H1 (cell line): Measurements from ENCODE around the gene IL27RA. TPM values are rescaled to one million over a fixed set of nuclear protein-coding genes. Genes with fewer than 3 reads are reported as not detected.

ENCODE experiments used
- CTCF ChIA-PET: fragments of 300-600 bp; sonication (Branson Sonifier 250); formaldehyde crosslinking; loops from one replicate; lab custom pipeline; 2021; ENCODE audit not compliant: partially characterized antibody; lab: Charles Lee
- POLR2A ChIA-PET: fragments of 300-600 bp; sonication (Branson Sonifier 250); formaldehyde crosslinking; loops from one replicate; lab custom pipeline; 2021; ENCODE audit warnings: inconsistent platforms; ENCODE audit not compliant: partially characterized antibody; lab: Charles Lee
- DNase-seq, 2 experiments: peaks; one replicate each; pipeline versions ENCODE4 v3.0.0 to v3.0.0-alpha.2; 2010 to 2022; ENCODE audit warnings: low spot score in 2 of 2, low read depth in 1 of 2, mixed read lengths in 1 of 2
- FAIRE-seq: peaks from 2 replicates; lab custom pipeline; 2011; peaks lifted over from hg19 to GRCh38; lab: Jason Lieb, UNC
- H2AFZ ChIP-seq: 2 replicates; pipeline ENCODE4 v1.8.1; 2012; ENCODE audit warnings: low read length, inconsistent platforms
- H2AK5ac ChIP-seq: 2 replicates; pipeline ENCODE4 v1.6.1; 2013; ENCODE audit warnings: low read depth, low read length
- H2BK120ac ChIP-seq: replicated peaks from 2 replicates; pipeline ENCODE3; 2013; ENCODE audit warnings: low read depth, low read length, inconsistent platforms
- H2BK12ac ChIP-seq: 2 replicates; pipeline ENCODE4 v1.6.1; 2013; ENCODE audit warnings: low read depth, low read length
- H2BK15ac ChIP-seq: 2 replicates; pipeline ENCODE4 v1.6.1; 2013; ENCODE audit warnings: low read length
- H2BK20ac ChIP-seq: 2 replicates; pipeline ENCODE4 v1.6.1; 2013; ENCODE audit warnings: low read length
- H2BK5ac ChIP-seq: 2 replicates; pipeline ENCODE4 v1.6.1; 2013; ENCODE audit warnings: low read depth, low read length
- H3K14ac ChIP-seq: 2 replicates; pipeline ENCODE4 v1.6.1; 2013; ENCODE audit warnings: inconsistent platforms; ENCODE audit not compliant: insufficient read length
- H3K18ac ChIP-seq: 2 replicates; pipeline ENCODE4 v1.6.1; 2013; ENCODE audit warnings: low read length; ENCODE audit errors: extremely low read depth
- H3K23ac ChIP-seq: 2 replicates; pipeline ENCODE4 v1.6.1; 2013; ENCODE audit warnings: inconsistent platforms; ENCODE audit not compliant: insufficient read length
- H3K23me2 ChIP-seq: 2 replicates; pipeline ENCODE4 v1.6.1; 2013; ENCODE audit warnings: low read depth, low read length
- H3K27ac ChIP-seq: 2 replicates; pipeline ENCODE4 v1.6.1; 2011; ENCODE audit warnings: low read depth, low read length, inconsistent platforms
- H3K27me3 ChIP-seq, 4 experiments: replicated peaks in 1 of 4; 1 replicate in 1 of 4; 2 replicates in 3 of 4; pipeline versions ENCODE4 v1.6.1 to v1.8.1; 2011 to 2013; ENCODE audit warnings: low read length in 3 of 4, mild to moderate bottlenecking in 3 of 4, inconsistent platforms in 2 of 4, mixed read lengths in 2 of 4, moderate library complexity in 1 of 4; ENCODE audit not compliant: control insufficient read depth in 3 of 4, insufficient read depth in 3 of 4; ENCODE audit errors: extremely low read depth in 1 of 4
- H3K36me3 ChIP-seq, 4 experiments: 2 replicates each; pipeline versions ENCODE4 v1.6.1 to v1.8.1; 2011 to 2013; ENCODE audit warnings: mild to moderate bottlenecking in 4 of 4, low read length in 3 of 4, moderate library complexity in 2 of 4, control low read depth in 1 of 4, inconsistent platforms in 1 of 4; ENCODE audit not compliant: insufficient read depth in 4 of 4, control insufficient read depth in 2 of 4
- H3K4ac ChIP-seq: replicated peaks from 2 replicates; pipeline ENCODE3; 2013; ENCODE audit warnings: low read length, low read depth, mixed read lengths, inconsistent platforms; ENCODE audit not compliant: insufficient read length
- H3K4me1 ChIP-seq, 4 experiments: replicated peaks in 1 of 4; 1 replicate in 1 of 4; 2 replicates in 3 of 4; pipeline versions ENCODE4 v1.6.1 to v1.8.1; 2011 to 2013; ENCODE audit warnings: low read length in 3 of 4, inconsistent platforms in 2 of 4, mixed read lengths in 1 of 4; ENCODE audit not compliant: insufficient read depth in 4 of 4, control insufficient read depth in 3 of 4
- H3K4me2 ChIP-seq, 2 experiments: 2 replicates each; pipeline versions ENCODE4 v1.6.1 to v1.8.1; 2011 to 2013; ENCODE audit warnings: low read depth in 2 of 2, low read length in 2 of 2, control low read depth in 1 of 2, inconsistent platforms in 1 of 2, mild to moderate bottlenecking in 1 of 2; ENCODE audit not compliant: insufficient read depth in 1 of 2
- H3K4me3 ChIP-seq, 4 experiments: fragments of 200-600, 300-600 bp in 1 of 4; sonication (generic), shearing (Covaris generic), sonication (Bioruptor Twin) in 1 of 4; 2 replicates each; pipeline versions ENCODE4 v1.5.1 to v1.8.1; 2011 to 2016; ENCODE audit warnings: low read length in 4 of 4, low read depth in 3 of 4, control low read depth in 2 of 4, inconsistent platforms in 2 of 4, mild to moderate bottlenecking in 2 of 4, mixed read lengths in 1 of 4, moderate library complexity in 1 of 4; ENCODE audit not compliant: insufficient read depth in 2 of 4; ENCODE audit errors: extremely low read depth in 1 of 4
- H3K56ac ChIP-seq: replicated peaks from 2 replicates; pipeline ENCODE3; 2013; ENCODE audit warnings: low read depth, mild to moderate bottlenecking, mixed read lengths, low read length, inconsistent platforms; ENCODE audit not compliant: insufficient read length
- H3K79me1 ChIP-seq: 2 replicates; pipeline ENCODE4 v1.6.1; 2013; ENCODE audit warnings: low read depth, low read length, control low read depth
- H3K79me2 ChIP-seq, 2 experiments: 2 replicates each; pipeline versions ENCODE4 v1.6.1 to v1.8.1; 2012 to 2013; ENCODE audit warnings: low read length in 2 of 2, mild to moderate bottlenecking in 2 of 2, inconsistent platforms in 1 of 2; ENCODE audit not compliant: insufficient read depth in 2 of 2, control insufficient read depth in 1 of 2
- H3K9ac ChIP-seq, 4 experiments: replicated peaks in 1 of 4; 1 replicate in 1 of 4; 2 replicates in 3 of 4; pipeline versions ENCODE4 v1.6.1 to v1.8.1; 2011 to 2013; ENCODE audit warnings: low read depth in 3 of 4, low read length in 3 of 4, control low read depth in 2 of 4, mild to moderate bottlenecking in 2 of 4, moderate library complexity in 2 of 4, inconsistent platforms in 1 of 4; ENCODE audit errors: extremely low read depth in 1 of 4
- H3K9me3 ChIP-seq, 2 experiments: 2 replicates each; pipeline versions ENCODE4 v1.6.1 to v1.8.1; 2012 to 2013; ENCODE audit warnings: mild to moderate bottlenecking in 2 of 2, moderate library complexity in 2 of 2, control low read depth in 1 of 2, inconsistent platforms in 1 of 2, low read depth in 1 of 2, low read length in 1 of 2, mixed read lengths in 1 of 2; ENCODE audit not compliant: insufficient read depth in 2 of 2
- H4K20me1 ChIP-seq, 2 experiments: replicated peaks in 1 of 2; 2 replicates each; pipeline versions ENCODE3 to v1.8.1; 2011 to 2013; ENCODE audit warnings: inconsistent platforms in 2 of 2, low read length in 2 of 2, mild to moderate bottlenecking in 1 of 2; ENCODE audit not compliant: insufficient read depth in 2 of 2, control insufficient read depth in 1 of 2
- H4K5ac ChIP-seq: 2 replicates; pipeline ENCODE4 v1.6.1; 2013; ENCODE audit warnings: low read length, low read depth, mixed read lengths, inconsistent platforms; ENCODE audit not compliant: insufficient read length
- H4K8ac ChIP-seq: 2 replicates; pipeline ENCODE4 v1.8.0; 2013; ENCODE audit warnings: mild to moderate bottlenecking, moderate library complexity, low read length, inconsistent platforms; ENCODE audit not compliant: insufficient read depth; ENCODE audit errors: extremely low read depth
- H4K91ac ChIP-seq: replicated peaks from 2 replicates; pipeline ENCODE3; 2013; ENCODE audit warnings: low read length, mixed read lengths, inconsistent platforms; ENCODE audit not compliant: insufficient read length
- ATF3 ChIP-seq: IDR thresholded peaks from 2 replicates; pipeline ENCODE4 v1.6.1; 2011; ENCODE audit warnings: low read depth, mild to moderate bottlenecking, low read length; ENCODE audit not compliant: insufficient read depth
- WGBS, 2 experiments: shearing (Covaris generic) in 1 of 2; methylation state at CpG; one replicate each; pipeline versions ENCODE4 v1.1.6 to v1.1.7; 2013 to 2015; ENCODE audit warnings: low lambda C conversion rate in 2 of 2, mixed read lengths in 2 of 2, inconsistent platforms in 1 of 2, low coverage in 1 of 2, missing lambda C conversion rate in 1 of 2; ENCODE audit not compliant: insufficient replicate concordance in 2 of 2, insufficient coverage in 1 of 2, insufficient read length in 1 of 2; ENCODE audit errors: extremely low coverage in 1 of 2, missing lambda C conversion rate in 1 of 2; 5-methylcytosine and 5-hydroxymethylcytosine counted together
- polyA plus RNA-seq, 7 experiments: library from polyadenylated mRNA; depleted of rRNA in 3 of 7; stranded (reverse) in 5 of 7; unstranded in 2 of 7; fragments of >200 nt in 5 of 7; fragments of 200-250 nt in 2 of 7; gene quantifications; 1 replicate in 5 of 7; 2 replicates in 1 of 7; 4 replicates in 1 of 7; pipeline versions ENCODE4 v1.2.1 to v1.2.3, GENCODE V29; 2011 to 2013; ENCODE audit warnings: missing spikeins in 2 of 7, mixed read lengths in 2 of 7
- total RNA-seq: library from RNA; stranded (reverse); fragmentation: NEBNext Ultra II Directional; extraction: Animal tissue kit (Norgen Biotek cat#: 25700); gene quantifications from 2 replicates; pipeline ENCODE4 v1.2.1, GENCODE V29; 2021

Gene IL27RA
- total and polyA plus RNA-seq, 2 of the 8 experiments (the other 6 are each of a cell fraction or from before 2014, with no cell fraction given) = 9.9 to 14.7 TPM

DNA sequence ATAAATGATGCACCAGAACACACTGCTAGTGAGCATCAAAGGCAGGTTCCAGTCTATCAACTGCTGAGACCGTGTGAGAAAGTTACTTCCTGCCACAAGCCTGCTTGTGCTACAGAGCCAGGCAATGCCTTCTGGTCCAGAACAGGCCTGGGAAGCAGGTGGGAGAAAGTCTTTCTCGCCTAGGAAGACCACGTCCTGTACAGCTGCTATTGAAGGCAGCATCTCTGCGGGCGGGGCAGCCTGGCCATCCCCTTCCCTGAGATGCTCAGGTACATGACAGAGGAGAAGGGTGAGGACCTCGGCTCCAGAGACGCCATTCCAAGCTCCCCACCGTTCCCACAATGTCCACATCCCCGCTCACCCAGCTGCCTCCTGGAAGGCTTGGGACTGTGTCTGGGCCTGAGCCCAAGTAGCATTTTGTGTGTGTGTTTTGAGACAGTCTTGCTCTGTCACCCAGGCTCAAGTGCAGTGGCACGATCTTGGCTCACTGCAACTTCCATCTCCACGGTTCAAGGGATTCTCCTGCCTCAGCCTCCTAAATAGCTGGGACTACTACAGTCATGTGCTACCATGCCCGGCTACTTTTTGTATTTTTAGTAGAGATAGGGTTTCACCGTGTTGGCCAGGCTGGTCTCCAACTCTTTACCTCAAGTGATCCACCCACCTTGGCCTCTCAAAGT lies 28.9 kb upstream of the IL27RA start:
- ChIA-PET CTCF (interaction anchor here (0.6 to 1.4 kb wide), 4 partner anchors 10 to 55 kb away, joined by 3 to 5 read pairs (median 4); no protein-coding TSS in a partner anchor), POLR2A (interaction anchor here (1.3 to 3.6 kb wide), 6 partner anchors 10 to 121 kb away, joined by 4 to 16 read pairs (median 8); partner anchors contain the start of gene DCAF15)
- no peak overlapping the region for H4K91ac ChIP-seq
- no peak for TF ChIP-seq ATF3
- H3K36me3 ChIP-seq = peaks cover 0 to 7% (median 0%) of the 10 kb centered on the region in 4 experiments; a peak in 3 of 8 replicates
- no peak overlapping the region for H2BK20ac ChIP-seq
- H3K4me3 ChIP-seq = no peak overlapping the region
- peaks cover 6 to 12% of the 10 kb centered on the region in 2 experiments; a peak in 3 of 4 replicates for H3K9me3 ChIP-seq
- no peak overlapping the region for H3K18ac ChIP-seq
- H4K8ac ChIP-seq = no peak overlapping the region
- H2BK120ac ChIP-seq = no peak overlapping the region
- no peak overlapping the region for H3K23ac ChIP-seq
- H3K56ac ChIP-seq = no peak overlapping the region
- no peak for DNase-seq
- H3K4me2 ChIP-seq = no peak overlapping the region
- 87% methylated on average over 13 of the region's 13 CpGs; no CpG with 5 or more reads in 1 of the 2 experiments for WGBS, 2 experiments
- H3K4me1 ChIP-seq = peaks cover 0 to 4% (median under 1%) of the 10 kb centered on the region in 4 experiments; a peak in 5 of 7 replicates
- H4K5ac ChIP-seq = no peak overlapping the region
- peak overlapping the region; percentile 6; the same call in 1 of the 2 replicates for H2BK12ac ChIP-seq
- H4K20me1 ChIP-seq = no peaks in the 10 kb centered on the region
- H3K14ac ChIP-seq = no peak overlapping the region
- no peak overlapping the region for H3K27ac ChIP-seq
- H2BK15ac ChIP-seq = no peak overlapping the region; the same call in 1 of the 2 replicates
- H3K79me2 ChIP-seq = peaks cover 0 to 9% of the 10 kb centered on the region in 2 experiments; a peak in 2 of 4 replicates
- H3K4ac ChIP-seq = no peak overlapping the region
- no peak overlapping the region for H2BK5ac ChIP-seq
- H3K79me1 ChIP-seq = peaks cover 3% of the 10 kb centered on the region
- no peak for FAIRE-seq
- no peaks in the 10 kb centered on the region for H3K27me3 ChIP-seq
- H2AK5ac ChIP-seq = peak overlapping the region; percentile 48; the same call in 1 of the 2 replicates
- no peak overlapping the region for H3K9ac ChIP-seq
- H3K23me2 ChIP-seq = peaks cover 5% of the 10 kb centered on the region; the same call in 1 of the 2 replicates
- H2AFZ ChIP-seq = no peak overlapping the region
